Measurements from ENCODE around the gene C9orf72. TPM values are rescaled to one million over a fixed set of nuclear protein-coding genes. Genes with fewer than 3 reads are reported as not detected.

The C9orf72 gene
- polyA plus RNA-seq, 3 donors = 4.3 to 11.7 (median 10.3) TPM

Other genes with a start within 250 kb of the C9orf72 start
- not detected for gene IFNK, start 49.2 kb downstream of the C9orf72 start, polyA plus RNA-seq
- 1 to 10 TPM; 1.7 to 3.5 (median 3.3) TPM for gene MOB3B, start 43.7 kb downstream of the C9orf72 start, polyA plus RNA-seq

All from adipose tissue (tissue), 3 donors.